HG02623 (cell line): ENCODE measurements around the gene NXNL2.

ENCODE experiments used
- ATAC-seq: cut with Tn5 transposase; IDR thresholded peaks from one replicate; pipeline ENCODE4 v1.9.1; 2021; ENCODE audit warnings: moderate library complexity; ENCODE audit not compliant: unreplicated experiment

Gene NXNL2

DNA sequence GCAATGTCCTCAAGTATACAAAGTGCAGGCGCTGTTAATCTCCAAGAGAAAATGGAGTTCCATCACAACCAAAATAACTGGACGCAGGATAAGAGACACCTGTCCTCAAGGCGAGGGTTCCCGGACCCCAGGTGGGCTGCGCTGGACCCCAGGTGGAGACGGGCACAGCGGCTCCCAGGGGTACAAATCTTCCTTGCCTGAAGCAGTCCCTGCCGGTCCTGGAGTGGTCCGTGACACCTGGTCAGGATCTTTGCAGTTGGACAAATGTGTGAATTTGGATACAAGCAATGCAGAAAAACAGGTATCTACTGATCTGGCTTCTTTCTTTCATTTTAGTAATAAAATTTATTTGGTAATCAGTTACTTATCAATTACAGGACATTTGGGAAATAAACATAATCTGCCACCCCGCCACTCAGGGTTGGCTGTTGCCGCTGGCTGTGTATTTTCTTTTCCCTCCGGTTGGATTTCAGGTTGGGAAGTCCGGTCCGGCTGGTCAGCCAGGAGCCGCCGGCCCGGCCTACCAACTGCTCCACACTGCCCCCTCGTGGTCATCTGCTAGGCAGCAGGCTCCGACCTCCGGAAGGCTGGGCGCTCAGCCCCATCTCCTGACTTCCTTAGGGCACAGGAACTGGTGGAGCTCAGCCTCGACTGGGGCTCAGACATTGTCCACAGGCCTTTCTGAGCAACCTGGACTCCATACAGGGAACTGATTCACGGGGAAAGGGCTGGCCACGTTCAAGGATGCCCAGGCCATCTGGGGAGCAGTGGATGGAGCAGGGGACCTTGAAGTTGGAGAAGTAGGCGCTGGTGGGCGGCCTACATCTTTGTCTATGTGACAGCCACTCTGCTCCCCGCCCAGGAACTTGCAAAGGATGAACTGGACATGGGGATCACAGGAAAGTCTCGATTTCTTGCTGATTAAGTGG, 43.4 kb downstream of the NXNL2 start:
- peak; percentile 79 for ATAC-seq

DNA sequence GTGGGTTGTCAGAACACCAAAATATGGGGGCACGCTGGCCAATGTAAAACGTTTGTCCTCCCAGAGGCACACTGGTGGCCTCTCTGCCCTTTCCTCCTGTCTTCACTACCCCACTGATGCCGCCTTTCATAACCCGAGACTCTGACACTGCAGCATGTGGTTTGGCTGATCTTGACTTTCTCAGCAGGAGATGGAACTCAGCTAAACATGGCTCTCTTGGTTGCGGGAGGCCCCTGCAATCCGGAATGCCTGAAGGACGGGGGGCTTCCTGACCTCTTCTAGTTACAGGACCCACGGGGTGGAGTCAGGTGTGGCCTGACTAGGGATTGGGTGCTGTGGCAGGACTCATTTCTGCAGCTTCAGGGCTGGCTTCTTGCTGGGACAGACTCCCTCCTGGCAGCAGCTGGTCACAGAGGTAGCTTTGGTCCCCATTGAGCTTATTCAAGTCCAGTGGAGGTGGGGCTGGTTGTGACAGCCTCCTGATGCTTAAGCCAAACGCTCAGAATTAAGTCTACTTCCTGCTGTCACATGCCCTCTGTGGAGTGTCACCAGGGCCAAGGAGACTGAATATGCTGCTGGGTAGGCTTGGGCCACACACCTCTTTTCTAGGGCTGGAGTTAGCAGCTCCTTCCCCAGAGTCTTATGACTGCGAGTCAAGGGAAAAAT, 44.2 kb downstream of the NXNL2 start:
- ATAC-seq = no peak

DNA sequence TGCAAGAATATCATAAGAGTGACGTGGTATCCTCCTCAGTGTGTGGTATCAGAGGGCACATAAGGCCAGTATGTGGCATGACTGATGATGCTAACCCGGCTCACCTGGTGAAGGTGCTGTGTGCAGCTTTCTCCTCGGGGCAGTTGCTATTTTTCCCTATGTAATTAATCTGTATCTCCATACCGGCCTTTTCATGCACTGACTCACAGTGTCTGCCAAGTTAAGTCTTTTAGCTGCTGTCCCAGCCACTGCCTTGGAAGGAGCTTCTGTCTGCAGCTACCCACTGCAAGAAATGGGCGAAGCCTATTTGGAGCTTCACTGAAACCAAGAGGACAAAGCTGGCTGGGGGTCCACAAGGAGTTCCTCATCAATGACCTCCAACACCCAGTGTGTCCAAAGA, 46.0 kb downstream of the NXNL2 start:
- no peak for ATAC-seq

DNA sequence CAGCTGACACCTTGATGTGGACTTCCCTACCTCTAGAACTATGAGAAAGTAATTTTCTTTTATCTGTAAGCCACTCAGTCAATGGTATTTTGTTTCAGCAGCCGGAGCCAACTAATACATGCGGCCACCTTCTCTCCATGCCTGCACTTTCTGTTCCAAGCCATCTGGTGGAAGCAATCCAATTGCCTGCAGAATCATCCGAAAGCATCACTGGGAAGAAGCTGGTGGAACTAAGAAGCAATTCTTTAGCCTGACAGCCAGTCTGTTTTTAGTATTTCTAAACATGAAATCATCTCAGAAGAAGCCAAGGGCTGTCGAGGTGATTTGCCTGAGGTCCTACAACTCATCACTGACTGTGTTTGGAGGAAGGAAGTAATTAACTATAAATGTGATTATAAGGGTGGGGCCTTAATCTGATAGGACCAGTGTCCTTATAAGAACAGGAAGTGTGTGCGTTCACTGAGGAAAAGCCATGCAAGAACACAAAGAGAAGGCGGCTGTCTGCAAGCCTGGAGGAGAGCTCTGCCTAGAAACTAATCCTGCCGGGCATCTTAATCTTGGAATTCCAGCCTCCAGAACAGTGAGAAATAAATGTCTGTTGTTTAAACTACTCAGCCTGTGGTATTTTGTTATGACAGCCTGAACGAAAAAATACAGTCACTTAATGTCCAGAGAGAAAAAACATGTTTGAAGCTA, 49.1 kb downstream of the NXNL2 start:
- ATAC-seq = no peak

DNA sequence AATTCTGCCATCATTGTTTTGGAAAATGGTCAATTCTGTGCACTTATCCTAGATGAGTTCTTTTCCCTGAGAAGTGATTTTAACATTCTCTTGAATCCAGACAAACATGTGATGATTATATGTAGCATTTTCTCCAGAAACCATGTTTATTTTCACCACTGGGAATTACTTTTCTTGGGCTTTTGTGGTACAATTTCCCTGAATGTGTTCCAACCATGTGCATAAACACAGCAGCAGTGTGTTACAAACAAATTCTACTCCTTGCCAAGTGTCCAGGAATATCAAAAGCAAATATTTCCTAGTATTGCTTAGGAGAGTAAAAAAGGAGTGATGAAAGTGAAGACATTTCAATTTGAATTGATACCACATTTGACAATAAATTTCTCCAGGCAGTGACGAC, 50.4 kb downstream of the NXNL2 start:
- no peak for ATAC-seq

DNA sequence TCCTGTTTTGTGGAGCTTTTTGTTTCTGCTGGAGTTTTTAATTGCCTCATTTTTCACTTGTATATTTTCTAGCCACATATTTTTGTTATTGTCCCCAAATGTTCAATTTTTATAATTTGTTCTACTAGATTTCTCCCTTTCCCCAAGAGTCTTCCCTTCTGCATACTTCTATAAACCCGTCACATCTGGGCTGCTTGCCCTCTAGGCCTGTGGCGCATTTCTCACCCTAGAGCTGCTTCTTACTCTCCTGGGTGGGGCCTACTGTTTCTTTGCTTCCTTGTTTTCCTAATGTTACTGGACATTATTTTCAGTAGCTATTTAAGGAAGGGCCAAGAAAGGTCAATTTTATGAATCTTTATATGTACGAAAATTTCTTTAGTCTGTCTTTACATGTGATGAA, 51.5 kb downstream of the NXNL2 start:
- ATAC-seq = no peak

DNA sequence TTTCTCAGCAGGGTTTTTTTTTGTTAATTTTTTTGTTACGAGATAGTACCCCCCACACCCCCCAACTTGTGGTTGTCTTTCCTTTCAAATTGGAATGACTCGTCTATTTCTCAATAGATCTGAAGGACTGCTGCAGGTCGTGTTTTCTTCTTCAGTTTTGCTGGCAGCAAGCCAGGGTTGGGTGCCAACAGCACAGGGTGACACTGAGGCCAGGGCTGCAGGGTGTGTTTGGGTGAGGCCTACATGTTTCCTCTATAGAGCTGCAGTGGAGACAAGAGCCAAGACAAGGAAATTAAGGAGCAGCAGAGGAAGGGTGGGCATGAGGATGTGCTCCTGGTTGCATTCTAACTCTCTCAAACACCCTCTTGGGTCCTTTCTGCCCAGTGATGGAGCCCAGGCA, 52.2 kb downstream of the NXNL2 start:
- no peak for ATAC-seq

DNA sequence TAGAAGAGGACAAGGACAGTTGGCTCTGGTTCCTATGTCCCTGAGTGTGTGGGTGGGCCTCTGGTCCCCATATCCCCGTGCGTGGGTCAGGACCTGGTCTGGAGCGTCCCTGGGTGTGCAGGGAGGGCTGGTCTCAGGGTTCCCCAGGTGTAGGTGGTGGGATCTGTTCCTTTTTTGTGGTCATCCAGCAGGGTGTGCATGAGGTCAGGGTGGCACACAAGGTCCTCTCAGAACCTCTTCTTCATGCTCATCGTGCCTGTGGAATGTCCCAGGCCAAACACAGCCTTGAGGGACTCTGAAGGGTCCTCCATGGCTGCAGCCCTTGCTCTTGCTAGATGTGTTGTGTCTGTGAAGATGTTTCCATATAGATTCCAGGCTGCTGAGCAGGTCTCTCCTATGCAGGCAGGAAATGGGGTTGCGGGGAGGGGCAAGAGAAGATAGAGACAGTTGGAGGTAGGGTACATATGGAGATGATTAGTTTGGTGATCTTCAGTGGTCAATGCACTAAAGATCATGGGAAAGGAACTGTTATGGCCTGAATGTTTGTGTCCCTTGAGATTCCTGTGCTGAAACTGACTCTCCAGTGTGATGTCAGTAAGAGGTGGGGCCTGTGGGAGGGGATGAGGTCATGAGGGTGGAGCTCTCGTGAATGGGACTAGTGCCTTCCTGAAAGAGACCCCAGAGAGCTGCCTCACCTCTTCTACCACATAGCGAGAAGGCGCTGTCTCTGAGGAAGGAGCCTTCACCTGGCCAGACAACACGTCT, 53.1 kb downstream of the NXNL2 start:
- ATAC-seq = no peak

DNA sequence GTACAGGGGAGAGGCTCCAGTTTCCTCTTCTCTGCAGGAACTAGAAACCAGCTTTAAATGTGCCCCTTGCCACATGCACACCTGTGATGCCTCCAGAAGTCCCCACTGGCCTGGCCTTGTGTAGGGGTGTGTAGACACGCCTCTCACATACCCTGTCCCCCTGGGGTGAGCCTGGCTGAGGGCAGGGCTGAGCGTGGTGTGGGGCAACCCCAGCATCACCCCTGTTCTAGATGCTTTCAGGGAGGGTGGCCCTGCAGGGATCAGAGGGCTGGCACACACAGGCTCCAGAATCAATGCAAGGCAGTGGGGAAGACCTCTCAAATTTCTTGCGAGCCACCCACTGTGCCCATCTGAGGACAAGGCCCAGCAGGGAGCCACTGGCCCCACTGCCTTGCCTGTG, 54.7 kb downstream of the NXNL2 start:
- ATAC-seq = no peak

DNA sequence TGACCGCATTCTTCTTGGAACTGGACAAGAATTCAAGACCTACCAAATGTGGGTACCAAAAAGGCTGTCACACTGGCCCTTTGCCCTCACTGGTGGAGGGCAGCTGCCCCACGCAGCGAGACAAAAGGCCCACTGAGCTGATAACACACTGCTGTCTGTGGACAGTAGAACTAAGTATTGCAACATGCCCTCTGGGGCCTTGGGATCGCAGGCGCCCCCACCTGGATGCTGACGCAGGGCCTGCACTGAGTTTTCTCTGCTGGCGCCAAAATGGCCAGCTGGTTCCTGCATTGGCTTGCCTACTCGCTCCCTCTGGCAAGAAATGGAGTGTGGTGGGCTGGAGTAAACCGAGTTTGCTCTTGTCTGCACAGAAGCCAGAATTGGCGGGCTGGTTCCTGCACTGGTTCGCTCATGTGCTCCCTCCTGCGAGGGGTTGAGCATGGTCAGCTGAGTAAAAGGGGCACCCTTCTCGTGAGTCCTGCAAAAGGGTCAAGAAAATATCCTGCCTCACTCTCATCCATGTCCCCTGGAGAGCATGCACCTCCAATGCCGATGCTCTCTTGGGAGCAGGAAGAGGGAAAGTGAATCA, 55.7 kb downstream of the NXNL2 start:
- ATAC-seq = no peak

DNA sequence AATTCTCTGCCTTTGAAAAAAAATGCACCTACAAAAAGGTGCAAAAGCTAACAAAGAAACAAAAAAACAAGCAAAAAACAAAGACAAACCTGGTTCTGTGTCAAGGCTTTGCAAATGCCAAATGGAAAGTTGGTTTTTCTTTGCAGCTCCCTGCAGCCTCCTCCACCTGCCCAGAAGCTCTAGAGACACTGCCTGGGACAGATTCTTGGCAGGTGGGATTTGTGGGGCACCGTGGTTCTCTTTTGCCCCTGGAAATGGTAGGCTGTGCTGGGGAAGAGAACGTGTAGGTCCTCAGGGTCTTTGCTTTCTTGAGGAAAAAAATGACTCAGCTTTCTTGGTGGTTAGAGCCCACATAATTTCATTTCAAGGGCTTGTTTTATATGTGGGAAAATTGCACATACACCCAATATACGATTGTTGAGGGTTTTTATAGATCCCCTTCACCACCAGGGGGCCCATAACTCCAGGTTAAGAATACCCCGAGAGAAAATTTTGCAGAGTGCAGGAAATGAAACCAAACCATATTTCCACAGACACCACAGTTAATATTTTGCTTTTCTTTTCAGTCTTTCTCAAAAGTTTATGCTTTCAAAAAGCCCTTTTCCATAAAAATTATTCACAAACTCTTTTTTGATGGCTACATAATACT, 58.7 kb downstream of the NXNL2 start:
- ATAC-seq = peak; percentile 84
